GM18502 (cell line): Measurements from ENCODE around the gene SAMD15.
"Not testable (repeated sequence)": the region's sequence is repeated elsewhere in the genome, so short reads cannot be mapped to it uniquely, and the experiment has no call there.

Experiments
- ATAC-seq: cut with Tn5 transposase; IDR thresholded peaks from one replicate; pipeline ENCODE4 v1.9.1; 2021; ENCODE audit warnings: mild to moderate bottlenecking; ENCODE audit not compliant: unreplicated experiment, poor library complexity

The SAMD15 gene

GRCh38 chr14:77376771-77377501 lies at the start of gene SAMD15, which contains the start of gene TMED8:
Gene SAMD15 (plus strand): TSS chr14:77377379. CDS start chr14:77377419, 40 bp downstream.
Gene TMED8 (minus strand): TSS chr14:77377094. CDS start chr14:77377053, 41 bp downstream.
- peak; percentile 87 for ATAC-seq

GRCh38 chr14:77329872-77330271 lies 47.3 kb upstream of the SAMD15 start:
- no peak for ATAC-seq

GRCh38 chr14:77335576-77335975 lies 41.6 kb upstream of the SAMD15 start:
- no peak for ATAC-seq

GRCh38 chr14:77337255-77337654 lies 39.9 kb upstream of the SAMD15 start:
- ATAC-seq: not testable (repeated sequence)

GRCh38 chr14:77337880-77338279 lies 39.3 kb upstream of the SAMD15 start:
- ATAC-seq: no peak

- no peak for ATAC-seq
These were observed 38.9 kb upstream of the SAMD15 start for GRCh38 chr14:77338302-77338701.

- no peak for ATAC-seq
These were observed 37.8 kb upstream of the SAMD15 start for GRCh38 chr14:77339407-77339806.

GRCh38 chr14:77340389-77340788 lies 36.8 kb upstream of the SAMD15 start:
- no peak for ATAC-seq

GRCh38 chr14:77342726-77343397 lies 34.3 kb upstream of the SAMD15 start:
- no peak for ATAC-seq

- ATAC-seq: no peak
These were observed 33.5 kb upstream of the SAMD15 start for GRCh38 chr14:77343662-77344061.

GRCh38 chr14:77344377-77344996 lies 32.7 kb upstream of the SAMD15 start:
- ATAC-seq: no peak

- ATAC-seq: no peak
These were observed 30.7 kb upstream of the SAMD15 start for GRCh38 chr14:77346495-77346894.

GRCh38 chr14:77347751-77348150 lies 29.4 kb upstream of the SAMD15 start:
- no peak for ATAC-seq

- ATAC-seq: no peak
These were observed 23.6 kb upstream of the SAMD15 start for GRCh38 chr14:77353469-77354141.

GRCh38 chr14:77355811-77356210 lies 21.4 kb upstream of the SAMD15 start:
- no peak for ATAC-seq

- ATAC-seq: no peak
These were observed 20.3 kb upstream of the SAMD15 start for GRCh38 chr14:77356899-77357298.

GRCh38 chr14:77359626-77360025 lies 17.6 kb upstream of the SAMD15 start:
- ATAC-seq: no peak

GRCh38 chr14:77364146-77364545 lies 13.0 kb upstream of the SAMD15 start:
- ATAC-seq: no peak

- ATAC-seq: no peak
These were observed 7.9 kb upstream of the SAMD15 start for GRCh38 chr14:77369285-77369684.

GRCh38 chr14:77372304-77372841 lies 4.8 kb upstream of the SAMD15 start:
- ATAC-seq: no peak
